ENCODE measurements around the gene MYO9B.
"Not testable (repeated sequence)": the region's sequence is repeated elsewhere in the genome, so short reads cannot be mapped to it uniquely, and the experiment has no call there.

The MYO9B gene

DNA sequence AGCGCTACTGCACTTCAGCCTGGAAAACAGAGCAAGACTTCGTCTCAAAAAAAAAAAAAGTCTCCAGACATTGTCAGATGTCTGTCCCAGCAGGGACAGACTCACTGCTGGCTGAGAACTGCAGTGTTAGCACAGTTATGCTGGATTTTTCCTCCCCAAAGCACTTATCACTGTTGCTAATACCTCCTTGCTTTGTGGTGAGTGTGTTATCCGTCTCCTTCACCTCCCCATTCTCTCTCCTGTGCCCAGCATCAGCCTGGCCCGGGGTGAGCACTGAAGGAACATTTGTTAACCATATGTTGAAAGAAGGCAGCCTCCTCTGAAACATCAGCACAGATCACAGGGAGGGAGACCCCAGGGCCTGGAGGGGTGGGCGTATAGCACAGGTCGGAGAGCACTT, 11.3 kb downstream of the MYO9B start:
- H3K27me3 ChIP-seq = no peaks in the 10 kb centered on the region
- H3K27ac ChIP-seq = peak overlapping the region; percentile 99
- H3K36me3 ChIP-seq = peaks cover 37% of the 10 kb centered on the region
- no peak overlapping the region for H3K4me3 ChIP-seq (ENCODE audit: low read depth in 1 of 2, low read length in 1 of 2)
- H3K9me3 ChIP-seq = no peaks in the 10 kb centered on the region
- TF ChIP-seq, protein P1, sequence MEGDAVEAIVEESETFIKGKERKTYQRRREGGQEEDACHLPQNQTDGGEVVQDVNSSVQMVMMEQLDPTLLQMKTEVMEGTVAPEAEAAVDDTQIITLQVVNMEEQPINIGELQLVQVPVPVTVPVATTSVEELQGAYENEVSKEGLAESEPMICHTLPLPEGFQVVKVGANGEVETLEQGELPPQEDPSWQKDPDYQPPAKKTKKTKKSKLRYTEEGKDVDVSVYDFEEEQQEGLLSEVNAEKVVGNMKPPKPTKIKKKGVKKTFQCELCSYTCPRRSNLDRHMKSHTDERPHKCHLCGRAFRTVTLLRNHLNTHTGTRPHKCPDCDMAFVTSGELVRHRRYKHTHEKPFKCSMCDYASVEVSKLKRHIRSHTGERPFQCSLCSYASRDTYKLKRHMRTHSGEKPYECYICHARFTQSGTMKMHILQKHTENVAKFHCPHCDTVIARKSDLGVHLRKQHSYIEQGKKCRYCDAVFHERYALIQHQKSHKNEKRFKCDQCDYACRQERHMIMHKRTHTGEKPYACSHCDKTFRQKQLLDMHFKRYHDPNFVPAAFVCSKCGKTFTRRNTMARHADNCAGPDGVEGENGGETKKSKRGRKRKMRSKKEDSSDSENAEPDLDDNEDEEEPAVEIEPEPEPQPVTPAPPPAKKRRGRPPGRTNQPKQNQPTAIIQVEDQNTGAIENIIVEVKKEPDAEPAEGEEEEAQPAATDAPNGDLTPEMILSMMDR (IDR thresholded peaks at IDR 0.05) = no peak
- peaks cover 41 to 43% of the 10 kb centered on the region in 2 experiments for H3K4me1 ChIP-seq (ENCODE audit: control insufficient read depth in 1 of 2, insufficient read depth in 1 of 2, low read depth in 1 of 2, low read length in 1 of 2)

DNA sequence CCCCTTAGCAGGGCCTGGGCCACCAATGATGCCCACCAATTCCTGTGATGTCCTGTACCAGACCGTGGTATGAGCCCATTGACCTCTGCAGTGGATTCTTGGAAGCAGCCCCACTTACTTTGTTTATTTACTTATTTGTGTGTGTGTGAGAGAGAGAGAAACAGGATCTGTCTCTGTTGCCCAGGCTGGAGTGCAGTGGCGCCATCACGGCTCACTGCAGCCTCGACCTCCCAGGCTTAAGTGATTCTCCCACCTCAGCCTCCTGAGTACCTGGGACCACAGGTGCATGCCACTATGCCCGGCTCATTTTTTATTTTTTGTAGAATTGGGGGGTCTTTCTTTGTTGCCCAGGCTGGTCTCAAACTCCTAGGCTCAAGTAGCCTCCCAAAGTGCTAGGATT, 13.0 kb downstream of the MYO9B start:
- Histone ChIP-seq H3K36me3 (peaks cover 28% of the 10 kb centered on the region), H3K9me3 (no peaks in the 10 kb centered on the region), H3K27ac (peak overlapping the region; percentile 99), H3K4me1 (ENCODE audit: control insufficient read depth in 1 of 2, insufficient read depth in 1 of 2, low read depth in 1 of 2, low read length in 1 of 2) (peaks cover 50 to 52% of the 10 kb centered on the region in 2 experiments), H3K4me3 (ENCODE audit: low read depth in 1 of 2, low read length in 1 of 2) (no peak overlapping the region), H3K27me3 (no peaks in the 10 kb centered on the region)
- TF ChIP-seq, protein P1 (IDR thresholded peaks at IDR 0.05) = no peak

DNA sequence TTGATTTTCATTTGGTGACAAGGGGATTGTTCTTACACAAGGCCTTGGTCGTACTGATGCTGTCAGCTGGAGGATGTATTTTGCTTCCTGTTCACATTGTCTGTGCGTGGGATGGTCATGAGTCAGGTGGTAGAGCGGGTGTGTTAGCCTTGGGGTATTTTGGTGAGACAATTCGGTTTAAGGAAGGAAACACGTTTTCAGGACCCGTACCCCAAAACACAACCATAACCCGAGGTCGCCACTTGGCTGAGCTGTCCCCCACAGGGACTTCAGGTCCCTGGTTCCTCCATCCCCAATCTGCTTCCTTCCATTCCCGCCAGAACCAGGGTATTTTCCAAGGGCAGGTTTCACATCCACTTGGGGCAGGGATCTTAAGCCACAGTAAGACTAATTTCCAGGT, 15.0 kb downstream of the MYO9B start:
- Histone ChIP-seq H3K27me3 (no peaks in the 10 kb centered on the region), H3K9me3 (no peaks in the 10 kb centered on the region), H3K27ac (peak overlapping the region; percentile 99), H3K4me3 (ENCODE audit: low read depth in 1 of 2, low read length in 1 of 2) (peak overlapping the region; percentile 13 to 66), H3K36me3 (peaks cover 28% of the 10 kb centered on the region), H3K4me1 (ENCODE audit: control insufficient read depth in 1 of 2, insufficient read depth in 1 of 2, low read depth in 1 of 2, low read length in 1 of 2) (peaks cover 52 to 54% of the 10 kb centered on the region in 2 experiments)
- TF ChIP-seq, protein P1 (IDR thresholded peaks at IDR 0.05) = peak; percentile 36

DNA sequence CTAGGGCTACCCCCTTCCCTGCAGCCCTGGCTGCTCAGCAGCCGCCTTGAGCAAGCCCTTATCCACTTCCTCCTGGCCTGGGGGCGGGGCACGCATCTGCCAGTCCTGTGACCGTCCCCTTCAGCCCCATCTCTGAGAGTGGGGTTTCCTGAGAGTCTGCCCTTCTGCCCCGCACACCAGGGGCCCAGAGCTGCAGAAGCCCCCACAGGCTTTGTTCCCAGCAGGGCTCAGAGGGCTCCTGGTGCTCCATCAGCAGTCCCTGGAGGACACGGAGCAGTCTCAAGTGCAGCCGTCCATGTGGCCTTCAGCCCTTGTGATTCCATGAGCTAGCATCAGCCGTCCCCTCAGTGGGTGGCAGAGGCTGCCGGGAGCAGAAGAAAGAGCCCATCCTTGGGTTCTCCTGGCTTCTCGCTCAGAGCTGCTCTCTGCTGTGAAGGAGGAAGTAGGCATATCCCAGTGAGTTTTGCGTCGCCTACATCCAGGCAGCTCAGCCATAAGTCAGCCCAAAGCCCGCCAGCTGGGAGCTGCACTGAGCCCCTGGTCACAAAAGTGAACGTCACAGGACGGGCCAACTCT, 16.3 kb downstream of the MYO9B start:
- TF ChIP-seq, protein P1 (IDR thresholded peaks at IDR 0.05) = no peak
- no peaks in the 10 kb centered on the region for H3K27me3 ChIP-seq
- peaks cover 17% of the 10 kb centered on the region for H3K36me3 ChIP-seq
- H3K4me1 ChIP-seq (ENCODE audit: control insufficient read depth in 1 of 2, insufficient read depth in 1 of 2, low read depth in 1 of 2, low read length in 1 of 2) = peaks cover 54 to 58% of the 10 kb centered on the region in 2 experiments
- H3K4me3 ChIP-seq (ENCODE audit: low read depth in 1 of 2, low read length in 1 of 2) = peak overlapping the region; percentile 66 to 67
- H3K9me3 ChIP-seq = no peaks in the 10 kb centered on the region
- H3K27ac ChIP-seq = peak overlapping the region; percentile 99

DNA sequence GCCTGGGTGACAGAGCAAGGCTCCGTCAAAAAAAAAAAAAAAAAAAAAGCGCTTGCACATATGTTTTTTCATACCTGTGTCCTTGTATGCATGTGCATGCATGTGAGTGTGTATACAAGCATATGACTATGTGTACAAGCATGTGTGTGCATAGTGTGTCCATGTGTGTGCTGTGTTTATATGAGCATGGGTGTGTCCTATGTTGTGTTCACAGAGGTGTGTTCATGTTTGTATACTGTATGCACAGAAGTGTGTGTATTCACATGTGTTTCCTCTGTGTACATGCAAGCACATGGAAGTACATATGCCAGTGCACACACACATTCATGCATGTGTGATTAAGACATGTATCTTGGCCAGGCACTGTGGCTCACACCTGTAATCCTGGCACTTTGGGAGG, 17.1 kb downstream of the MYO9B start:
- Histone ChIP-seq H3K4me1 (ENCODE audit: control insufficient read depth in 1 of 2, insufficient read depth in 1 of 2, low read depth in 1 of 2, low read length in 1 of 2) (peaks cover 59 to 63% of the 10 kb centered on the region in 2 experiments), H3K27me3 (no peaks in the 10 kb centered on the region), H3K9me3 (no peaks in the 10 kb centered on the region), H3K4me3 (ENCODE audit: low read depth in 1 of 2, low read length in 1 of 2) (no peak overlapping the region), H3K27ac (peak overlapping the region; percentile 99), H3K36me3 (peaks cover 8% of the 10 kb centered on the region)
- TF ChIP-seq, protein P1 (IDR thresholded peaks at IDR 0.05) = no peak

DNA sequence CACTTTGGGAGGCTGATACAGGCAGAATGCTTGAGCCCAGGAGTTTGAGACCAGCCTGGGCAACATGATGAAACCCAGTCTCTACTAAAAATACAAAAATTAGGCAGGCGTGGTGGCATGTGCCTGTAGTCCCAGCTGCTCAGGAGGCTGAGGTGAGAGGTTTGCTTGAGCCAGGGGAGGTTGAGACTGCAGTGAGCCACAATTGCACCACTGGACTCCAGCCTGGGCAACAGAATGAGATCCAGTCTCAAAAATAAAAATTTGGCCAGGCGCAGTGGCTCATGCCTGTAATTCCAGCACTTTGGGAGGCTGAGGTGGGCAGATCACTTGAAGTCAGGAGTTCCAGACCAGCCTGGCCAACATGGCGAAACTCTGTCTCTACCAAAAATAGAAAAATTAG, 19.1 kb downstream of the MYO9B start:
- H3K4me3 ChIP-seq (ENCODE audit: low read depth in 1 of 2, low read length in 1 of 2); H3K27me3 ChIP-seq: not testable (repeated sequence)
- H3K4me1 ChIP-seq (ENCODE audit: control insufficient read depth in 1 of 2, insufficient read depth in 1 of 2, low read depth in 1 of 2, low read length in 1 of 2) = peaks cover 43 to 52% of the 10 kb centered on the region in 2 experiments

More for the DNA sequence above, 19.1 kb downstream of the MYO9B start:
- not testable (repeated sequence) for H3K9me3 ChIP-seq, H3K36me3 ChIP-seq
- peak overlapping the region; percentile 71 for H3K27ac ChIP-seq

Data from neutrophil (primary cell).